KBM-7 (cell line): ENCODE results near the gene ZNF629.
A peak's percentile ranks its signal among the peaks of the same experiment; 100 is the strongest.

Experiments used
- DNase-seq: peaks from one replicate; pipeline ENCODE4 v3.0.0-alpha.2; 2015
- in situ Hi-C: fragments of 300-500 bp; cut with MboI; formaldehyde crosslinking; loops from 2 replicates; pipeline ENCODE4 v1.14.3; 2020; ENCODE audit warnings: low sequenced_read_pairs, low pct_unique_long_range_greater_than_20kb, mixed read lengths

The ZNF629 gene

DNA sequence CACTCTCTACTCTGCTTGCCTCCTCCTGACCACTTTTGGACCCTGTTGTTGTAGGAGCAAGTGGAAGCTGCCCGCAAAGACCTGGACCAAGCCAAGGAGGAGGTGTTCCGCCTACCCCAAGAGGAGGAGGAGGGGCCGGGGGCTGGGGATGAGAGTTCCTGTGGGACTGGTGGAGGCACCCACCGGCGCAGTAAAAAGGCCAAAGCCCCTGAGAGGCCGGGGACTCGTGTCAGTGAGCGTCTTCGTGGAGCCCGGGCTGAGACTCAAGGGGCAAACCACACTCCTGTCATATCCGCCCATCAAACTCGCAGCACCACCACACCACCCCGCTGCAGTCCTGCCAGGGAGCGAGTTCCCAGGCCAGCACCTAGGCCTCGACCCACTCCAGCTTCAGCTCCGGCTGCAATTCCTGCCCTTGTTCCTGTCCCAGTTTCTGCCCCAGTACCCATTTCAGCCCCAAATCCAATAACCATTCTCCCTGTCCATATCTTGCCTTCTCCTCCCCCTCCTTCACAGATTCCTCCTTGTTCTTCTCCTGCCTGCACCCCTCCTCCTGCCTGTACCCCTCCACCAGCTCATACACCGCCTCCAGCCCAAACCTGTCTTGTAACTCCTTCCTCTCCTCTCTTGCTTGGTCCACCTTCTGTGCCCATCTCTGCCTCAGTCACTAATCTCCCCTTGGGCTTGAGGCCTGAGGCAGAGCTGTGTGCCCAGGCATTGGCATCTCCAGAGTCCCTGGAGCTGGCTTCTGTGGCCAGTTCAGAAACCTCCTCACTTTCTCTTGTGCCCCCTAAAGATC is 49.8 kb downstream of the ZNF629 start:
- in situ Hi-C loops = no loop called here
- no peak for DNase-seq

DNA sequence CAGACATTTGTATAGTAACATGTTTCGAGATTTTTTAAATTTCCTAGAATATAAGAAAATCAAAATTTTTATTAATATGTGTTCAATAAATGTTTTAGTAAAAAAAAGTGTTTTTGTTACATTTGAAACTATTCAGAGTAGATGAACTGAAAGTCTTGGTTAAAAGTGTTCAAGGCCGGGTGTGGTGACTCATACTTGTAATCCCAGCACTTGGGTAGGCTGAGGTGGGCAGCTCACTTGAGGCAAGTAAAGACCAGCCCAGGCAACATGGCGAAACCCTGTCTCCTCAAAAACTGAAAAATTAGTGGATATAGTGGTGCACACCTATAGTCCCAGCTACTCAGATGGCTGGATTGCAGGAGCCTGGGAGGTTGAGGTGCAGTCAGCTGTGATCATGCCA is 55.6 kb downstream of the ZNF629 start:
- DNase-seq = no peak
- in situ Hi-C loops = no loop called here

DNA sequence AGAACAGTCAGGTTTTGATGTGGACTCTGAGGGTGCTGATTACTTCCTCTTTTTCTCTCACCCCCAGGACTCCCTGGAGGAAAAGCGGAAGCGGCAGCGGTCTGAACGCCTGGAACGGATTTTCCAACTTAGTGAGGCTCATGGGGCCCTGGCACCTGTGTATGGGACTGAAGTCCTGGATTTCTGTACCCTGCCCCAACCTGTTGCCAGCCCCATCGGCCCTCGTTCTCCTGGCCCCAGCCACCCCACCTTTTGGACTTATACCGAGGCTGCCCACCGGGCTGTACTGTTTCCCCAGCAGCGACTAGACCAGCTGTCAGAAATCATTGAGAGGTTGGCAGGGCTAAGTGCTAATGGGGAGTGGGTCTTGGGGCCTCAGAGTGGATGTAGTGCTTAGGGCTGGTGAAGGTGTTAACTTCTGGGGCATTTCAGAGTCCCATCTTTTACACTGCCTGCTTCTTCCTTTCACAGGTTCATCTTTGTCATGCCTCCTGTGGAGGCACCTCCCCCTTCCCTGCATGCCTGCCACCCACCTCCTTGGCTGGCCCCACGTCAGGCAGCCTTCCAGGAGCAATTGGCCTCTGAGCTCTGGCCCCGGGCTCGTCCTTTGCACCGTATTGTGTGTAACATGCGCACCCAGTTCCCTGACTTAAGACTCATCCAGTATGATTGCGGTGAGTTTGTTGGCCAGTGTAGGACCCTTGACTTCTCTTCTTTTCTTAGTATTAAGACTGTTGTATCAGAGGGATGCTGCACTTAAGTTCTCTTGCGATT is 57.9 kb downstream of the ZNF629 start:
- in situ Hi-C loops = no loop called here

More for the DNA sequence above, 57.9 kb downstream of the ZNF629 start:
- DNase-seq = peak; percentile 76
